Cardiac fibroblast (primary cell): ENCODE measurements around the gene SLC2A5.

Experiments used
- DNase-seq, 2 donors: peaks; one replicate each; pipeline versions ENCODE4 v3.0.0 to v3.0.0-alpha.2; 2010; ENCODE audit warnings: low read depth in 2 of 2
- H3K4me3 ChIP-seq, 2 donors: replicated peaks in 1 of 2; 1 replicate in 1 of 2; 2 replicates in 1 of 2; pipeline ENCODE4 v1.5.1; 2011; ENCODE audit warnings: low read depth in 2 of 2, low read length in 2 of 2, mild to moderate bottlenecking in 2 of 2, moderate library complexity in 1 of 2
- CTCF ChIP-seq: IDR thresholded peaks from one replicate; pipeline ENCODE4 v1.5.1; 2011; ENCODE audit warnings: low read depth, mild to moderate bottlenecking, low read length, inconsistent platforms

The SLC2A5 gene

GRCh38 chr1:8985915-8986813 is 83.3 kb downstream of the SLC2A5 start:
- DNase-seq, result peak; percentile 96 to 98
- TF ChIP-seq CTCF, result no peak
- H3K4me3 ChIP-seq, result no peak overlapping the region
